ENCODE measurements around the gene SLC4A3. TPM values are rescaled to one million over a fixed set of nuclear protein-coding genes. Genes with fewer than 3 reads are reported as not detected.

Gene SLC4A3
- total RNA-seq, 2 donors from 2014 or later, result 270 to 502 TPM

GRCh38 chr2:219609149-219609750 lies 18.2 kb upstream of the SLC4A3 start:
- Histone ChIP-seq H3K27ac (peak overlapping the region; percentile 64 to 72), H3K27me3 (no peaks in the 10 kb centered on the region), H3K9me3 (no peaks in the 10 kb centered on the region), H3K4me1 (peaks cover 0 to 9% of the 10 kb centered on the region in 2 donors), H3K4me3 (no peak overlapping the region), H3K36me3 (peaks cover 53% of the 10 kb centered on the region)
- no peak for DNase-seq (ENCODE audit: low spot score)
- TF ChIP-seq, protein P1, sequence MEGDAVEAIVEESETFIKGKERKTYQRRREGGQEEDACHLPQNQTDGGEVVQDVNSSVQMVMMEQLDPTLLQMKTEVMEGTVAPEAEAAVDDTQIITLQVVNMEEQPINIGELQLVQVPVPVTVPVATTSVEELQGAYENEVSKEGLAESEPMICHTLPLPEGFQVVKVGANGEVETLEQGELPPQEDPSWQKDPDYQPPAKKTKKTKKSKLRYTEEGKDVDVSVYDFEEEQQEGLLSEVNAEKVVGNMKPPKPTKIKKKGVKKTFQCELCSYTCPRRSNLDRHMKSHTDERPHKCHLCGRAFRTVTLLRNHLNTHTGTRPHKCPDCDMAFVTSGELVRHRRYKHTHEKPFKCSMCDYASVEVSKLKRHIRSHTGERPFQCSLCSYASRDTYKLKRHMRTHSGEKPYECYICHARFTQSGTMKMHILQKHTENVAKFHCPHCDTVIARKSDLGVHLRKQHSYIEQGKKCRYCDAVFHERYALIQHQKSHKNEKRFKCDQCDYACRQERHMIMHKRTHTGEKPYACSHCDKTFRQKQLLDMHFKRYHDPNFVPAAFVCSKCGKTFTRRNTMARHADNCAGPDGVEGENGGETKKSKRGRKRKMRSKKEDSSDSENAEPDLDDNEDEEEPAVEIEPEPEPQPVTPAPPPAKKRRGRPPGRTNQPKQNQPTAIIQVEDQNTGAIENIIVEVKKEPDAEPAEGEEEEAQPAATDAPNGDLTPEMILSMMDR (IDR thresholded peaks at IDR 0.05), result no peak

GRCh38 chr2:219611306-219611705 lies 16.1 kb upstream of the SLC4A3 start:
- H3K36me3 ChIP-seq, result peaks cover 51% of the 10 kb centered on the region
- H3K4me1 ChIP-seq, result peaks cover 0 to 16% of the 10 kb centered on the region in 2 donors
- TF ChIP-seq, protein P1 (IDR thresholded peaks at IDR 0.05), result no peak
- H3K27me3 ChIP-seq, result no peaks in the 10 kb centered on the region
- no peak overlapping the region for H3K27ac ChIP-seq
- H3K4me3 ChIP-seq, result no peak overlapping the region
- no peak for DNase-seq (ENCODE audit: low spot score)
- no peaks in the 10 kb centered on the region for H3K9me3 ChIP-seq

GRCh38 chr2:219611866-219612576 lies 15.4 kb upstream of the SLC4A3 start:
- DNase-seq (ENCODE audit: low spot score), result no peak
- Histone ChIP-seq H3K27me3 (no peaks in the 10 kb centered on the region), H3K4me1 (peaks cover 0 to 23% of the 10 kb centered on the region in 2 donors), H3K36me3 (peaks cover 45% of the 10 kb centered on the region), H3K27ac (no peak overlapping the region), H3K9me3 (no peaks in the 10 kb centered on the region), H3K4me3 (no peak overlapping the region)
- TF ChIP-seq, protein P1 (IDR thresholded peaks at IDR 0.05), result no peak

- no peak overlapping the region for H3K4me3 ChIP-seq
These were observed 14.7 kb upstream of the SLC4A3 start for GRCh38 chr2:219612577-219613286.

DNA sequence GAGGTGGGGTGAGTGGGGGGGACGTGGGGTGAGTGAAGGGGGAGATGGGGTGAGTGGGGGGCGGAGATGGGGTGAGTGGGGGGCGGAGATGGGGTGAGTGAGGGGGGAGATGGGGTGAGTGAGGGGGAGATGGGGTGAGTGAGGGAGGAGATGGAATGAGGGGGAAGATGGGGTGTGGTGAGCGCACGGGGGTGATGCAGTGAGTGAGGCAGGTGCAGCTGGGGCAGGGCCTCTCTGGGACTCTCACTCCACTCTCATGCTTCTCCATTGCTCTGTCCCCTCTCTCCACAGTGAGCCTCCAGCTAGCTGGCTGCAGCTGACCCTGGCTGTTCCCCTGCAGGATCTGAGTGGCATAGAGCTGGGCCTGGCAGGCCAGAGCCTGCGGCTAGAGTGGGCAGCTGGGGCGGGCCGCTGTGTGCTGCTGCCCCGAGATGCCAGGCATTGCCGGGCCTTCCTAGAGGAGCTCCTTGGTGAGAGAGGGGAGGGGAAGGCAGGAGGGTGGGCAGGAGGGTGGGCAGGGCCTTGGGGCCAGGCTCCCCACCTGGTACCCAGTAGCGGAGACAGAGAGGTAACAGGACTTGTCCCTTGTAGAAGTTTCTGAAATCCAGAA lies 13.9 kb upstream of the SLC4A3 start:
- TF ChIP-seq, protein P1 (IDR thresholded peaks at IDR 0.05), result no peak
- no peak overlapping the region for H3K27ac ChIP-seq
- no peak overlapping the region for H3K4me3 ChIP-seq
- H3K4me1 ChIP-seq, result peaks cover 0 to 29% of the 10 kb centered on the region in 2 donors
- H3K9me3 ChIP-seq, result no peaks in the 10 kb centered on the region
- H3K27me3 ChIP-seq, result no peaks in the 10 kb centered on the region
- peaks cover 33% of the 10 kb centered on the region for H3K36me3 ChIP-seq
- no peak for DNase-seq (ENCODE audit: low spot score)

More at GRCh38 chr2:219612577-219613286, 14.7 kb upstream of the SLC4A3 start:
- Histone ChIP-seq H3K27me3 (no peaks in the 10 kb centered on the region), H3K4me1 (peaks cover 0 to 24% of the 10 kb centered on the region in 2 donors), H3K36me3 (peaks cover 38% of the 10 kb centered on the region), H3K27ac (no peak overlapping the region), H3K9me3 (no peaks in the 10 kb centered on the region)
- TF ChIP-seq, protein P1 (IDR thresholded peaks at IDR 0.05), result no peak
- DNase-seq (ENCODE audit: low spot score), result no peak

Measured in right atrium auricular region (tissue), 2 donors.